Stimulated activated CD4-positive, alpha-beta T cell treated with anti-CD3 and anti-CD28 coated beads, Interleukin-2, amount 100 ng/mL, for 24 hours (primary cell): Measurements from ENCODE around the gene INO80D.
"Not testable (repeated sequence)": the region's sequence is repeated elsewhere in the genome, so short reads cannot be mapped to it uniquely, and the experiment has no call there.

Source experiments
- DNase-seq, 2 donors: peaks; one replicate each; pipeline ENCODE4 v3.0.0-alpha.2; 2020

Gene INO80D

DNA sequence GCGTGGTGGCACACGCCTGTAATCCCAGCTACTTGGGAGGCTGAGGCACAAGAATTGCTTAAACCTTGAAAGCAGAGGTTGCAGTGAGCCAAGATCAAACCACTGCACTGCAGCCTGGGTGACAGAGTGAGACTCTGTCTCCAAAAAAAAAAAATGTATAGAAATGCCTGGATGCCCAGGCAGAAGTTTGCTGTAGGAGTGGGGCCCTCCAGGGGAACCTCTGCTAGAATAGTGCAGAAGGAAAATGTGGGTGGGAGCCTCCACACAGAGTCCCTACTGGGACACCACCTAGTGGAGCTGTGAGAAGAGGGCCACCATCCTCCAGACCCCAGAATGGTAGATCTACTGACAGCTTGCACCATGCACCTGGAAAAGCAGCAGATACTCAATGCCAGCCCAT is 70.2 kb downstream of the INO80D start:
- not testable (repeated sequence) for DNase-seq

DNA sequence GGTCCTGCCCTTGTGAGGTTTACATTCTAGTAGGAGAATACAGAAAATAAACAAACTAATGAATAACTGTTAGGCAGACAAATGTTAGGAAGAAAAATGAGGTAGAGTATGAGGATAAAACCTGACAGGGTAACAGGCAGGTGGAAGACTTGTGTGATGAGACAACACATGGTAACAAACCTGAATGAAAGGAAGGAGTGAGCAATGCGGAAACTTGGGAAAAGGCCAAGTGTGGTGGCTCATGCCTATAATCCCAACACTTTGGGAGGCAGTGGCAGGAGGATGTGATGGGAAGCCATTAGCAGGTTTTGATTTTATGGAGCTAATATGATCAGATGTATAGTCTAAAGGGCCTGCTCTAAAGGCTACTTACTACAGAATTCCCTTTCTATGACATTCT is 74.2 kb downstream of the INO80D start:
- DNase-seq = no peak

DNA sequence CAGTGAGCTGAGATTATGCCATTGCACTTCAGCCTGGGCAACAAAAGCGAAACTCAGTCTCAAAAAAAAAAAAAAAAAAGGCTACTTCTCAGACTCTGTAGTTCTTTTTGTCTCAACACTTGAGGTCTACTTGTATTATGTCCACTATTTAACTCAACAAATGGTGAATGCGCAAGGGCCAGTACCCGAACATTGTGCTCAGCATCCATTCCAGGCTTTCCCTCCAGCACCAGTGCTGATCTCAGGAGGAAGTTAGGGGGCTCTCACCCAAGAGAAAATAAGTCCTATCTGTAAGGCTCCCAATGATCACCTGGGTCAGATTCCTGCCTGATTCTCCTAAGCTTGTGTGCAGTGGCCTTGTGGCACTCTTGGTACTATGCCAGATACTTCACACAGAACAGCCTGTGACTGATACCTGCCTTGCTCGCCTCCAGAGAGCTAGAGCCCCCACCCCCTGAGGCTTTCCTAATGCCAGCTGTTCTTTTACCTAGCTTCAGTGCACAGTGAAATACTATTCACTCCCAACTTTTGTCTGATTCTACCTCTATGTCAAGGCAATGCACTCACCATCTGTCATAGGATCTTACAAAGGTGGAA is 74.9 kb downstream of the INO80D start:
- DNase-seq = no peak

DNA sequence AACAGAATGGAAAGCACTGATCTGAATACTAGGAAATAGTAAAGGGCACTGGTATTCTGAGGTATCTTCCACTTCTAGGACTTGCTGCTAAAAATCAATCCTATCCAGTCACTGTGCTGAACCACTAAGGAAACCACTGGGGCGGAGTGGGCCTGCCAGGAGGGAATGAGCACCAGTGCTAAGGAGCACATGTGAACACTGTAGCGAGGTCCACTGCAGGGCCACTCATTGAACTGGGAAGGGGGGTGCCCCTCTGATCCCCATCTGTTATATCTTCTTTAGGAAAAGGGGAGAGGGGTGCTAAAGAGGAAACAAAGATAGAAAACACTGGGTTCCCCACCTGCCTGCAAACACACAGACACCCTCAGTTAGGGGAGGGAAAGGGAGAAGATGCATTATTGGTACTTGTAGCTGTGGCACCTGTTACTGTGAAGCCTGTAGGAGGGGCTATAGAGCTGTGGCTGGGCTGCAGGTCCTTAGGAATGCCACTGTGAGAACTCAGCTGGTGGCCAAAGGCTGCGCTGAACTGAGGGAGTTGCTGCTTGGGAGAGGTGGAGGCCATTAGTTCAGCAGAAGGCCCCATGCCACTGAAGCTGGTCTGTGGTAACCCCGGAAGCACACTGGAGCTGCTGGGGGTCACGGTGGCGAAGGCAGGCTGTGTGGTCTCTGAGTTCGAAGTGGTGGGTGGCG is 81.8 kb downstream of the INO80D start:
- DNase-seq = peak in 1 of 2 donors; percentile 18

DNA sequence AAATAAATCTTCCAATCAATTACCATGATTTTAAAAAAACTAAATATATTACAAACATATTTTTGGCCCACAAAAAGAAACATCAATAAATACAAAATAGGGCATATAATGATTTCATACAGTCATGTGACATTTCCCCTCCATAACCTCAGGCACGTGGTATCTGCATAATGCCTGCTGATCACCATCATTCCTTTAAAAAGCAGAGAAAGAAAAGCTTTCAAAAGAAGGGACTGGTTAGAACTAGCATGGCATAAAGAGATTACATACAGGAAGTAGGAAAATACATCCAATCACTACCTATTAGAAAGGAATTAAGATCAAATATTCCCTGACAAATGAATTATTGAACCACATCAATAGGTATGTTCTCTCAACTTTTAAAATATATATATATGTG is 83.5 kb downstream of the INO80D start:
- no peak for DNase-seq

DNA sequence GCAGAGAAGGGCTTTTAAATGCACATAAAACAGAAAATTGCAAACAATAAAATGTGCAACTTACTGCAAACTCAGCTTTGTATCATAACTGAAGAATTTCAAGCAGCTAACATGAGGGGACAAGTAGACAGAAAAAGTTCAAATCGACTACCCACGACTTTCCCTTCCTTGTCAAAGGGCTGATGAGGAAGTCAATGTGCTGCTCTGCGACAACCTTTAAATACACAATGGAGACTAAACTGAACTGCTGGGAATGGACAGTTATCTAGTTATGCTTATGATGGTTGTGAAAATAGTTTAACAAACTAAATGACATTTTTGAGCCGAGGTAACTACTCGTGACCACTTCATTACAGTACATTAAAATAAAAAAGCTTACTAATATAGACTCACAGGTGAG is 84.1 kb downstream of the INO80D start:
- no peak for DNase-seq

DNA sequence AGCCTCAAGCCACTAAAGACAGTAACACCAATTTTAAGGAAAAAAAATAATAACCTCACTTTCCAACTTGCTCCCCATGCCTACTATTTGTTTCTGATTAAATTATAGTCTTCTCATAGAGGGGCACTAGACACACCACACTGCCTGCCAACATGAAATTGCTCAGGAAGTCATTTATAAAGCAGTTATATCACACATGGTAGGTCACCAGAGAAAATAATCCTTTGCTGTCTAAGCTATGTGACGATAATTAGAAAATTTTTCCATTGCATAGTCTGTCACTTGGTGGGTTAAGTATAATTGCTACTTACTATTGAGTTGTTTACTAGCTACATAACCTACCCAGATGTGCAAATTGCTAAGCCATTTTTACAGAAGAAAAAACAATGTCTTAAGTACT is 85.2 kb downstream of the INO80D start:
- DNase-seq = no peak

DNA sequence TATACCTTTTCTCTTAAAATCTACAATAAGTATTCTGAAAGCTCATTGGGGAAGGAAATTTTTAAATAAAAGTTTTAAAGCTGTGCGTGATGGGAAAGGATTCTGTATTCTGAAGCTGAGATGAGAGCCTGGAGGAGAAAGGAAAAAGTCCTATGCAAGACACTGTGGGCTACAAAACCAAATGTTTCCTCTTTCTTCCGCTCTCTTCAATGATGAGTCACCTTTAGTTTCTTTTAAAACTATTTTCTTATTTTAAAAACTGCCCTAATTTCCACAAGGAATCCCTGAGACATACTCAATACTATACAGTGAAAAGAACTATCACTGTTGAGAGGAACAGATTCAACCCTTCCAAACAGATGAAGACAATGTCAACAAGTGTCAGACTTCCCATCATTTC is 87.4 kb downstream of the INO80D start:
- DNase-seq = no peak

DNA sequence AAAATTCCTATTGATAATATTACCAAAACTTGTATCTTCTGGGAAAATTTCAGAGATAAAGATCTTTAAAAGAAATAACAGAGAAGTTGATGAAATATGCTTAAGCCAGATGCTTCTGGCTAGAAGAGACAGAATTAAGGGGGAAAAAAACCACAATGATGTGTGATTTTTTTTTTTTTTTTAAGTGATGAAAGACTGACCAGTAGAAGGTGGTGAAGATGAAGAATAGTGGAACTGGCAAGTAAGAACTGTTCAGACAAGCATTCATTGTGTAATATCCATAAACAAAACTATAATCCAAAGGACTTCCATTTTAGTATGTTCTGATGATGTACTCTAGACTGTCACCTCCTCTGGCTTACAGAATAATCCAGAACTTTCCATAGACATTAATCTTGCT is 89.8 kb downstream of the INO80D start:
- no peak for DNase-seq

DNA sequence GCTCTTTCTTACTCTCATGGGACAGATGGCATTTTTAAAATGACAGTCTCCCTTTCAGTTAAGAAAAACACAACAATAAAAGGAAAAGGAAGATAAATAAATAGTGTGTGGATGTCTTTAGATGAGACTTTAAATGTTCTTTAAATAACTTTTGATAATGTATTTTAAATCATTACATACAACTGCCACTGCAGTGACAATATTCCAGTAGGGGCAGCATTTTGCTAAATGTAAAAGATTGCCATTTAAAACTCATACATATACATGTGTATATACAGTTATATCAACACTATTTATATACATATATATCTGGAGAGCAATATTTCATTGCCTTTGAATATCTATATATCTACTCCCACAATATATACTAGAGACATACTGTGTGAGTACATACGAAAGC is 90.7 kb downstream of the INO80D start:
- no peak for DNase-seq

DNA sequence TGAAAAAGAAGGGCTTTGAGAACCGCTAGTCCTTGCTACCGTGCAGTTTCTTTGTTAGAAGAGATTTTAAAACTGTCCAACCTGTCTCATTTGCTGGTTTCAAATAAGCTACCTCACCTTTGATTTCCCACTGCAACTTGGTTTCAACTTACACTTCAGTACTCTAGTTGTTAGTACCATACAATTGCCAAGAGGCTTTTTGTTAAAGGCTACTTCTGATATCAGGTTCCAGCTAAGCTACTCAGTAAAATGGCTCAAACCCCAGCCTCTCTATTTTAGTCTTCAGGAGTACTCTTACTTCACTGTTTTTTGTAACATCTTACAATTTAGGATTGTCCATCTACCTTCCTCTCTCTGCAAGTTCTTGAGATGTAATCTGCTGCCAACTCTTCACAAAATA is 91.6 kb downstream of the INO80D start:
- no peak for DNase-seq

DNA sequence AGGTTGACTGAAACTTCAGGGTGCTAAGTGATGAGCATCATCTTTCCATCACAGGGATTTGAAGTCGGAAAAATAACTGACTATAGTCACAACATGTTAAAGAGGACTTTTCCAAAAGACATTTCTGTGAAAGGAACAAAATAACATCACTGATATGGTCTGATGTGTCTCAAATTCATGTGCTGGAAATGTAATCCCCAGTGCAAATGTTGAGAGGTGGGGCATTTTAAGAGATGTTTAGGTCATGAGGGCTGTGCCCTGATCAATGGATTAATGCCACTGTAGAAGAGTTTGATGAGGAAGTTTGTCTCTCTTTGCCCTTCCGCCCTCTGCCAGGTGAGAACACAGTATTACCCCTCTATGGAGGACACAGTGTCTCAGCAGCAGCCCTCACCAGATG is 95.9 kb downstream of the INO80D start:
- no peak for DNase-seq

DNA sequence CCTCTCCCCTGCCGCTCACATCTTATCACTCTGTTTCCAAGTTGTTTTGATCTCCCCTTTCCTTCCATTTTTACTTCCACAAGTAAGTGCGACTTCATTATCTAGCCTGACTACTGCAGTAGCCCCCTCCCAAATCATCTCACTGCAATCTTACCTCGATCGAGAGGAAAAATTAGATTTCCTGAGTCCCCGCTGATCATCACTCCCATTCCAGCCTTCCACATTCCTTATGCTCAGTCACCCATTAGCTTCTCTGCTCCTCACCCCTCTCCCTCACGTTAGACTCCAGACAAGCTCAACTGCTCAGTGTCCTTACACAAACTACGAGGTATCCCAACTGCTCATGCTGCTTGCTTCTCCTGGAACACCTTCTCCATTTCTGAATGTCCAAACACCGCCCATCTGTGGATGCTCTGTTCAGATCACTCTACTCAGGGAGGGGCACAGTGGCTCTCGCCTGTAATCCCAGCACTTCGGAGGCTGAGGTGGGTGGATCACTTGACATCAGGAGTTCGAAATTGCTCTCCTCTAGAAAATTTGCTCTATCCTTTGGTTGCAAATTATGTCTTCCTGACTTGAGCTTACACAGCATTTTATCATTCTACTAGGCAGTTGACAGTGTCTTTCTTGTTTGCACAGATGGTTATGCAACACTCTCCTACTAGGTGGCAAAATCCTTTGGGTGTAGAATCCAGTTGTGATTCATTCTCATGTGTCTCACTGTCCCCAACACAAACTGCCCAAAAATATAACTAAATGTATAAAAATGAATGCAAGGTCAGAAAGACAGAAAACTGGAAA is 96.5 kb downstream of the INO80D start:
- DNase-seq = no peak

DNA sequence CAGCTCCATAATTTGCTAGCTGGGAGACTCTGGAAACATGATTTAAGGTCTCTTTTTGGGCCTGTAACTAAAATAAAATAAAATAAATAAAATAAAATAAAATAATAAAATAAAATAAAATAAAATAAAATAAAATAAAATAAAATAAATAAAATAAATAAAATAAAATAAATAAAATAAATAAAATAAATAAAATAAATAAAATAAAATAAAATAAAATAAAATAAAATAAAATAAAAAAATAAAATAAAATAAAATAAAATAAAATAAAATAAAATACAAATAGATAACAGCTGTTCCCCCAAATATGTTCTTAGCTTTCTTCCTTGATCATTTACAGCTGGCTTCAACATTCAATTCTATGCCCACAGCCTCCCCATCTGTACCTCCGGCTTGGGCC is 97.3 kb downstream of the INO80D start:
- not testable (repeated sequence) for DNase-seq

DNA sequence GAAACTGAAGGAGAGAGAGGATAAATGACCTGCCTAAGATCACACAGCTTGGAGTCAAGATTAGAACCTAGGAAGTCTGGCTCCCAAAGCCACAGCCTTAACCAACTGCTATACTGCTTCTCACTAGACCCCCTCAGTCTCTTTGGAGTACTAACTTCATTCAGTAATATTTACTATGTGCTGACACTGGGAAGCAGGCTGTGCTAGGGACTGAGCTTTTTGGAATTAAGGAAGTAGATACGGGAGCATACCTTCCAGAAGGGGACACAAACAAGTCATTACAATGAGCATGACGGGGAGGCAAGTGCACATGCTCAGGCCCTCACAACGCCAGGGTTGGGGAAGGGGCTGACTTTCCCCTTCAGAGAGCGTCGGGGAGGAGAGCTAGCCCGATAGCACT is 97.7 kb downstream of the INO80D start:
- DNase-seq = no peak

DNA sequence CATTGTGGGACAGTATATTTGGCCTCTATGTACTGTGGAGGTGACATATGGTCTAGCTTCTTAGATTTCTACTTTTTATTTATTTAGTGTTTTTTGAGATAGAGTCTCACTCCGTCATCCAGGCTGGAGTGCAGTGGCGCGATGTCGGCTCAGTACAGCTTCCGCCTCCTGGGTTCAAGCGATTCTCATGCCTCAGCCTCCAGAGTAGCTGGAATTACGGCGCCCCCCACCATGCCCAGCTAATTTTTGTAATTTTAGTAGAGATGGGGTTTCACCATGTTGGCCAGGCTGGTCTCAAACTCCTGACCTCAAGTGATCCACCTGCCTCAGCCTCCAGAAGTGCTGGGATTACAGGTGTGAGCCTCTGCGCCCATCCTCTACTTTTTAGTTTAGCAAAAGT is 99.6 kb downstream of the INO80D start:
- not testable (repeated sequence) for DNase-seq

DNA sequence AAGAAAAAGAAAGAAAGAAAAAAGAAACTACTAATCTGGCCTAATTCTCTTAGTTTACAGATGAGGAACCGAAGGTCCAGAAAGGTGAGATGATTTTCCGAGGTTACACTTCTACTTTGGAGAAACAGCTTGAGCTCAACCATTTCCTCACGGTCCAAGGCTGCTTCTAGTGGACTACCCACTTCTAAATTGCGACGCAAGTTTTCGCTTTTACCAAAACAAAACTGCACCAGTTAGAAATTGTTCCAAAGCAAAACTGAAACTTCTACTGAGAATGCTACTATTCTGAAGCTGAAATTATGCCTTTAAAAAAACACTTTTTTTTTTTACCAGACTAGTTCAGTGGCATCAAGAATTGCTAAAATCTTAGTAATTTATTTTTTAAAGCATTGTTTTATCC is 101.6 kb downstream of the INO80D start:
- DNase-seq = no peak

DNA sequence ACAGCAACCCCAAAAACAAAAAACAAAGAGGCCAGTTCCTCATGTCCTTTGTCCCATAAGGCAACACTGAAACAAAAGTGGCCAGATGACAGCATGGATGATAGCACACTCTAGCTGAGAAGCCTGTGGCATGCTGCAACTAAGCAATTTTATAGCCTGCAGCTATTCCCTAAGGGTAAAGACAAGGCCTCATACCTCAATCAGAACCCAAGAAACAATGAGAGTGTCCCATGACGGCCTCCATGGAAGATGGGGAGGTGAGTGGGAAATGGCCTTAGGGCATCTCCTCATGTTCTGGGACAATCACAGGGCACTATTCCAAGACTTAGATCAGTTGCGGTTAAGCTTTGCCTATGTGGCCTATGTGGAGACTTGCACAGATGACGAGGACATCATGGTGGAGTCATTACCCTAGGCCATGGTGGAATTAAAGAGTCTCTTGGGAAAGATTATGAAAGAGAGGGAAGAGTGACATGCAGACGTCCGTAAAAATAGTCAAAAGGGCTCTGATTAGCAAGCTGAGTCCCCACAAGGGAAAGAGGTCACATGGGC is 103.1 kb downstream of the INO80D start:
- DNase-seq = no peak

DNA sequence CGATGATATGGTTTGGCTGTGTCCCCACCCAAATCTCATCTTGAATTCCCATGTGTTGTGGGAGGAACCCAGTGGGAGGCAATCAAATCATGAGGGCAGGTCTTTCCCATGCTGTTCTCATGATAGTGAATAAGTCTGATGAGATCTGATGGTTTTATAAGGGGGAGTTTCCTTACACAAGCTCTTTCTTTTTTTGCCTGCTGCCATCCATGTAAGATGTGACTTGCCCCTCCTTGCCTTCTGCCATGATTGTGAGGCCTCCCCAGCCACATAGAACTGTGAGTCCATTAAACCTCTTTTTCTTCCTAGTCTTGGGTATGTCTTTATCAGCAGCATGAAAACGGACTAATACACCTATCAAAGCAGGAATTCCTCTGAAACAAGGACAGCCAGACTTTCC is 107.2 kb downstream of the INO80D start:
- not testable (repeated sequence) for DNase-seq

DNA sequence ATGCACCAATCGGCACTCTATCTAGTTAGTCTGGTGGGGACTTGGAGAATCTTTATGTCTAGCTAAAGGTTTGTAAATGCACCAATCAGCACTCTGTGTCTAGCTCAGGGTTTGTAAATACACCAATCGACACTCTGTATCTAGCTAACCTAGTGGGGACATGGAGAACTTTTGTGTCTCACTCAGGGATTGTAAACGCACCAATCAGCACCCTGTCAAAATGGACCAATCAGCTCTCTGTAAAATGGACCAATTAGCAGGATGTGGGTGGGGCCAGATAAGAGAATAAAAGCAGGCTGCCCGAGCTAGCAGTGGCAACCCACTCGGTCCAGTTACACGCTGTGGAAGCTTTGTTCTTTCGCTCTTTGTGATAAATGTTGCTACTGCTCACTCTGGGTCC is 108.3 kb downstream of the INO80D start:
- not testable (repeated sequence) for DNase-seq

DNA sequence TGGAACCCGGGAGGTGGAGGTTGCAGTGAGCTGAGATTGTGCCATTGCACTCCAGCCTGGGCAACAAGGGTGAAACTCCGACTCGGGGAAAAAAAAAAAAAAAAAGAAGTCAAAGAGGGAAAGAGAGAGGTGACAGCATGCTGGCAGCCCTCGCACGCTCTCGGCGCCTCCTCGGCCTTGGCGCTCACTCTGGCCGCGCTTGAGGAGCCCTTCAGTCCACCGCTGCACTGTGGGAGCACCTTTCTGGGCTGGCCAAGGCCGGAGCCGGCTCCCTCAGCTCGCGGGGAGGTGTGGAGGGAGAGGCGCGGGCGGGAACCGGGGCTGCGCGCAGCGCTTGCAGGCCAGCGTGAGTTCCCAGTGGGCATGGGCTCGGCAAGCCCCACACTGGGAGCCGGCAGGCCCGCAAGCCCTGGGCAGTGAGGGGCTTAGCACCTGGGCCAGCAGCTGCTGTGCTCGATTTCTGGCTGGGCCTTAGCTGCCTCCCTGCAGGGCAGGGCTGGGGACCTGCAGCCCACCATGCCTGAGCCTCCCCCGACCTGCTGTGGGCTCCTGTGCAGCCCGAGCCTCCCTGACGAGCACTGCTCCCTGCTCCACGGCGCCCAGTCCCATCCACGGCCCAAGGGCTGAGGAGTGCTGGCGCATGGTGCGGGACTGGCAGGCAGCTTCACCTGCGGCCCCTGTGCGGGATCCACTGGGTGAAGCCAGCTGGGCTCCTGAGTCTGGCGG is 108.9 kb downstream of the INO80D start:
- DNase-seq = not testable (repeated sequence)

DNA sequence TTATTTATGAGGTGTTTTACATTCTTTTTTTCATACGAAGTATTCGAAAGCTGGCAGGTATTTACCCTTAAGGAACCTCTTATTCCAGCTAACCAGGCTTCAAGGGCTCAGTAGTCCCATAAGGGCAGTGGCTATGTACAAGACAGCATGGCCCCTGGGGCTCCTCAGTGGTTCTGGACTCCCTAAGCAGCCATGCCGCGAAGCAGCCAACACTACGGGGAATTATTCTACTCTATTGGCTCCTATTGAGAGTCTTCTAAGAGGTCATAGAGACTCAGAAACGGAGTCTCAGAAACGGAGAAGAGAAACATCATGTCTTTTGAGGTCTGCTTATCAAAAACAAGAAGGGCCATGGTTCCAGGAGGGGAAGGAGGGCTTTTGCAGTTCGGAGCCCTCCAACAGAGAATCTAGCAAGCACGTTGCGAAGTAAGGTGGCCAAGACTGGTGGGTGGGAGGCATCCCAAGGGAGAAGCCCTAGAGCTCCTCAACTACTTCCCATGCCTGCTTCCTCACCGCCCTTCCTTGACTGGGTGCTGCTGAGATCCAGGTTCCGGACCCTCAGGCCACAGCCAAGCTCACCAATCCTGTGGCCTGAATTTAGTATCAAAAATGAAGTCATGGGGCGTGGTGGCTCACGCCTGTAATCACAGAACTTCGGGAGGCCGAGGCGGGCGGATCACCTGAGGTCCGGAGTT is 109.7 kb downstream of the INO80D start:
- DNase-seq = no peak
